GM06990 (cell line): ENCODE measurements around the gene MARCHF4.

Experiments used
- DNase-seq: peaks from one replicate; pipeline ENCODE4 v3.0.0-alpha.2; 2011; ENCODE audit not compliant: insufficient read length; ENCODE audit errors: extremely low read depth
- H3K27me3 ChIP-seq: replicated peaks from 2 replicates; pipeline ENCODE4 v1.6.0; 2011; ENCODE audit warnings: low read length; ENCODE audit not compliant: control insufficient read depth, insufficient read depth
- H3K36me3 ChIP-seq: 2 replicates; pipeline ENCODE4 v1.5.1; 2011; ENCODE audit warnings: low read length; ENCODE audit not compliant: control insufficient read depth, insufficient read depth
- H3K4me3 ChIP-seq: replicated peaks from 2 replicates; pipeline ENCODE4 v1.5.1; 2011; ENCODE audit warnings: low read depth, mild to moderate bottlenecking, control low read depth, low read length
- TF ChIP-seq, protein P1 (sequence below): IDR thresholded peaks from 2 replicates; pipeline ENCODE4 v1.5.1; 2011; ENCODE audit warnings: low read length, control low read depth, mild to moderate bottlenecking, inconsistent platforms; ENCODE audit not compliant: insufficient read depth, poor library complexity, severe bottlenecking

The MARCHF4 gene

DNA sequence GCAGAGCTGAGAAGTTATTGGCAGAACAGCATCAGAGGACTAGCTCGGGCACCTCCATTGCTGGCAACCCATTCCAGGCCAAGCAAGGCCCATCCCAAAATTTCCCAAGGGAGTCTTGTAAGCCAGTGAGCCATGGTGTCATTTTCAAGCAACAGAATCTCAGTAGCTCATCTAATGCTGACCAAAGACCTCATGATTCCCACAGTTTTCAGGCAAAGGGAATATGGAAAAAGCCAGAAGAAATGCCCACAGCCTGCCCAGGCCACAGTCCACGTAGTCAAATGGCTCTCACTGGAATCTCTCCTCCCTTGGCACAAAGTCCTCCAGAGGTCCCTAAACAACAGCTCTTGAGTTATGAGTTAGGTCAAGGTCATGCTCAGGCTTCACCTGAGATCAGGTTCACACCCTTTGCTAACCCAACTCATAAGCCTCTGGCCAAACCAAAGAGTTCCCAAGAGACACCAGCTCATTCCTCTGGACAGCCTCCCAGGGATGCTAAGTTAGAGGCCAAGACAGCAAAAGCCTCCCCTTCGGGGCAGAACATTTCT, 42.6 kb upstream of the MARCHF4 start:
- H3K27me3 ChIP-seq: no peaks in the 10 kb centered on the region

DNA sequence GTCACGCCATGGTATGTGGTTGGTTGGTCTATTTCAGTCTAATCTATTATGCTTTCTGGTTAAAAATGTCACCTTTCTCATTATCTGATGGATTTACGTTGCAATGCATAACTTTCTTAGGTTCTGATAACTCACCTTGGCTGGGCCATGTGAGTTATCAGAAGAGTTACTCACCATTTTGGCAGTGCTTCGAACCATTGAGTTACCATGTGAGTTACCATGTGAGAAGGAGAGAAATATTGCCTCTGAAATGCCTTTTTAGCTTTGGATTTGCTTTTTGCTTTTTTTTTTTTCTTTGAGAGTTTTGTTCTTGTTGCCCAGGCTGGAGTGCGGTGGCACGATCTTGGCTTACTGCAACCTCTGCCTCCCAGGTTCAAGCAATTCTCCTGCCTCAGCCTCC, 41.6 kb upstream of the MARCHF4 start:
- Histone ChIP-seq H3K36me3 (peaks cover 11% of the 10 kb centered on the region), H3K4me3 (no peak overlapping the region), H3K27me3 (no peaks in the 10 kb centered on the region)
- DNase-seq: no peak
- TF ChIP-seq, protein P1, sequence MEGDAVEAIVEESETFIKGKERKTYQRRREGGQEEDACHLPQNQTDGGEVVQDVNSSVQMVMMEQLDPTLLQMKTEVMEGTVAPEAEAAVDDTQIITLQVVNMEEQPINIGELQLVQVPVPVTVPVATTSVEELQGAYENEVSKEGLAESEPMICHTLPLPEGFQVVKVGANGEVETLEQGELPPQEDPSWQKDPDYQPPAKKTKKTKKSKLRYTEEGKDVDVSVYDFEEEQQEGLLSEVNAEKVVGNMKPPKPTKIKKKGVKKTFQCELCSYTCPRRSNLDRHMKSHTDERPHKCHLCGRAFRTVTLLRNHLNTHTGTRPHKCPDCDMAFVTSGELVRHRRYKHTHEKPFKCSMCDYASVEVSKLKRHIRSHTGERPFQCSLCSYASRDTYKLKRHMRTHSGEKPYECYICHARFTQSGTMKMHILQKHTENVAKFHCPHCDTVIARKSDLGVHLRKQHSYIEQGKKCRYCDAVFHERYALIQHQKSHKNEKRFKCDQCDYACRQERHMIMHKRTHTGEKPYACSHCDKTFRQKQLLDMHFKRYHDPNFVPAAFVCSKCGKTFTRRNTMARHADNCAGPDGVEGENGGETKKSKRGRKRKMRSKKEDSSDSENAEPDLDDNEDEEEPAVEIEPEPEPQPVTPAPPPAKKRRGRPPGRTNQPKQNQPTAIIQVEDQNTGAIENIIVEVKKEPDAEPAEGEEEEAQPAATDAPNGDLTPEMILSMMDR: no peak

More for the DNA sequence above, 42.6 kb upstream of the MARCHF4 start:
- no peak for DNase-seq
- H3K36me3 ChIP-seq: peaks cover 12% of the 10 kb centered on the region
- H3K4me3 ChIP-seq: no peak overlapping the region
- TF ChIP-seq, protein P1: no peak

DNA sequence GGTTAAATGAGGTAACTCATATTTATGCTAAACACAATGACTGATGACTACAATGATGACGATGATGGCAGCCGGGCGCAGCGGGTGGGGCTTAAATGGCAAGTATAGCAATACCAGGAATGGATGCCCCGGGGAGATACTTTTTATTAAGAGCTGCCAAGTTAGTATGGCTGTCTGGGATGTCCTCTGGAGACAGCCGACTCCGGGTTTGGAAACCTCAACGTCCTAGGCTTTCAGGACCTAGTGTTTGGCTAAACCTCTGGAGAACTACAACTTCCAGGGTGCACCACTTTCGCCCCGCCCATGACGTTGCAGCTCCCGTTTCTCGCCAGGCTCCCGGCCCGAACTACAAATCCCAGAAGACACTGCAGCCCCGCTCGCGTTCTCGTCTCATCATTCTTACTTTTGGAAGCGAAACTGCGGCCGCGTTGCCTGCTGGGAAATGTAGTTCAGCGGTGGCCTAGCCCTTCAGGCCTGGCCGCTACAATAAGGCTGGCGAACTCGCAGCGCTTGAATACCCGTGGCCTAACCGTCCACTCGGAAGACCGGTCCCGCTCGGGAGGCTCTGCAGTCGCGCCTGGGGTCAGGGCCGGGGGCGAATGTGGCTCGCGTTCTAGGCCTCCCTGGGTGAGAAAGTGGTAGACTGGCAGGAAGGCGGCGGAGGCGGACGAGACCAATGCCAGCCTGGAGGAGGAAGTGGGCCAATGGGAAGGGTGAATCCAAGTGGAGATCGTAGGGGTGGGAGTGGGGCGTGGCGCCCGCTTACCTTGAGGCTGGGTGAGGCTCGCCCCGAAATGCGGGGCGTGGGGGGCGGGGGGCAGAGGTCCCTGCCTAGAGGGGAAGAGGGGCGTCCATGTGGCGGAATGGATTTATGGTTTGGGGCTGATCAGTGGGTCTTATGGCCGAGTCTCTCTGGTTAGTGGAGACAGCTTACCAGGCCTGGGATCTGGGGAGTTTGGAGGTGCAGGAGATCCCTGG, 40.0 kb upstream of the MARCHF4 start, which contains the start of gene SMARCAL1:
TSS of gene SMARCAL1 (plus strand) at position 463 of the 978 bp plus-strand sequence. CDS start 2,221 bp downstream, outside the sequence.
- H3K4me3 ChIP-seq: peak within 1 kb of the TSS; percentile 94
- H3K36me3 ChIP-seq: peaks cover 11% of the 10 kb centered on the region
- TF ChIP-seq, protein P1: no peak

DNA sequence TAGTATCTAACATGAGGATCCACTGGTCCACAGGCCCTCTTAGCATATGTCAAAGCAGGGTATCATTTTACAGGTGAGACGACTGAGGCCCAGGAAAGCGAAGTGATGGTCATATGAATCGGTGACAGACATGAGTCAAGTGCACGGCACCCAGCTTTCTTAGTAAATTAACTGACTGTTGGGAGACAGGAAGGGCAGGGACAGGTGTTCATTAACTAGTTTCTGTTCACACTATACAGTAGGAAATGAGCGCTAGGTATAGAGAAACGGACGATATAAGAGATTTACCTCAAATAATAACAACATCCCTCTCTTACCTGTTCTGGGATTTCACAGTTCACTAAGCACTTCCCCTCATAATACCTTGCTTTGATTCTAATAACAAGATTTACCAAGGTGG, 38.3 kb upstream of the MARCHF4 start:
- TF ChIP-seq, protein P1: no peak
- no peak overlapping the region for H3K4me3 ChIP-seq
- peaks cover 5% of the 10 kb centered on the region for H3K36me3 ChIP-seq
- no peaks in the 10 kb centered on the region for H3K27me3 ChIP-seq
- no peak for DNase-seq

More for the DNA sequence above, 40.0 kb upstream of the MARCHF4 start, which contains the start of gene SMARCAL1:
- no peaks in the 10 kb centered on the region for H3K27me3 ChIP-seq
- peak; percentile 93 for DNase-seq

DNA sequence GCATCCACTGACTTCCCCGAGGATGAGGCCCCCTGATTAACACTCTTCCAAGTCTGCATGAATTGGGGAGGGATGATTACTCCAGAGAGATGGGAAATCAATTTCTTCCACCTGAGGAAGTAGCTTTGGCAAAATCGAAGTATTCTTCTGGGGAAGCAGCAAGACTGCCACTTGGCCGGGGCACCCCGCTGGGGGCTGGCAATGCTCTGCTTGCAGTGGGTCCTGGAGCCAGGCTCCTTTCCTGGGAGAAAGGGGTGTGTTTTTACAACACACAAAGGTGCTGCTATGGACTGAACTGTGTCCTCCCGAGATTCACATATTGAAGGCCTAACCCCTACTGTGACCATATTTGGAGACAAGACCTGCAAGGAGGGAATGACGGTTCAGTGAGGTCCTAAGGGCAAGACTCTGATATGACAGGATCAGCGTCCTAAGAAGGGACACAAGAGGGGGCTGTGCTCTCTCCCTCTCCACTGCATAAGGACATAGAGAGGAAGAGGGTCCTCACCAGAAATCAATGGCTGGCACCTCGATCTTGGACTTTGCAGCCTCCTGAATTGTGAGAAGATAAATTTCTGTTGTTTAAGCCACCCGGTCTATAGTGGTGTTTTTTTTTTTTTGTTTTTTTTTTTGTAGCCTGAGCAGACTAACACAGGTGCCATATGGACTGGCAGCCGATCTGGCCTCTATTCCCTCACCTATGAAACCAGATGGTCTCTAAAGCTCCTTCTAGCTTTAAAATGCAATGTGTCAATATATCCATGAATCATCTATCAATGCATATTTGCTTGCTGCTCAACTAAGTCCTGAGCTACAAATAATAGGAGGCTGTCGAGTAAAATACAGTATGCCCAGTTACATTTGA, 36.4 kb upstream of the MARCHF4 start:
- Histone ChIP-seq H3K36me3 (no peaks in the 10 kb centered on the region), H3K4me3 (no peak overlapping the region), H3K27me3 (no peaks in the 10 kb centered on the region)
- TF ChIP-seq, protein P1: no peak
- DNase-seq: no peak
